MCF 10A (cell line): ENCODE data around the gene SIGLEC15. TPM values are rescaled to one million over a fixed set of nuclear protein-coding genes. Genes with fewer than 3 reads are reported as not detected.
"Not testable (repeated sequence)": the region's sequence is repeated elsewhere in the genome, so short reads cannot be mapped to it uniquely, and the experiment has no call there.

ENCODE experiments used
- BruUV-seq: library from RNA; stranded (reverse); fragments of 400-500 nt; replicated peaks from 2 replicates; lab custom pipeline; 2021; lab: Mats Ljungman, UMichigan
- CTCF ChIA-PET: fragments of 300-600 bp; sonication (Branson Sonifier 250); formaldehyde crosslinking; extraction: SDS; loops from one replicate; lab custom pipeline; 2021; ENCODE audit warnings: antibody characterized with exemption, inconsistent platforms; lab: Yijun Ruan, JAX
- POLR2A ChIA-PET: fragments of 300-600, 350-650 bp; sonication (Branson Sonifier 250); formaldehyde crosslinking; extraction: SDS; loops from one replicate; lab custom pipeline; 2020; ENCODE audit warnings: antibody characterized with exemption, inconsistent platforms; lab: Yijun Ruan, JAX
- DNase-seq: peaks from one replicate; pipeline ENCODE4 v3.0.0-alpha.2; 2018; ENCODE audit not compliant: unreplicated experiment
- H3K27ac Mint-ChIP-seq: one replicate; pipeline ENCODE4 v1.8.0; 2022; ENCODE audit warnings: mild to moderate bottlenecking, low read depth, mixed read lengths; ENCODE audit not compliant: unreplicated experiment
- H3K27me3 Mint-ChIP-seq: one replicate; pipeline ENCODE4 v1.8.0; 2022; ENCODE audit warnings: mixed read lengths; ENCODE audit not compliant: insufficient read depth, unreplicated experiment
- H3K36me3 Mint-ChIP-seq: one replicate; pipeline ENCODE4 v1.8.0; 2022; ENCODE audit warnings: mild to moderate bottlenecking, moderate library complexity, mixed read lengths; ENCODE audit not compliant: insufficient read depth, unreplicated experiment
- H3K4me1 Mint-ChIP-seq: one replicate; pipeline ENCODE4 v1.8.0; 2022; ENCODE audit warnings: mixed read lengths; ENCODE audit not compliant: insufficient read depth, unreplicated experiment
- H3K4me3 Mint-ChIP-seq: one replicate; pipeline ENCODE4 v1.8.0; 2022; ENCODE audit warnings: mild to moderate bottlenecking, moderate library complexity, mixed read lengths; ENCODE audit not compliant: unreplicated experiment
- H3K9me3 Mint-ChIP-seq: one replicate; pipeline ENCODE4 v1.8.0; 2022; ENCODE audit warnings: mixed read lengths; ENCODE audit not compliant: unreplicated experiment
- intact Hi-C: fragments of 100-400 bp; cut with micrococcal nuclease; formaldehyde crosslinking; loops from 2 replicates; pipeline ENCODE4 v1.14.1; 2022
- total RNA-seq: library from RNA; stranded (reverse); gene quantifications from 2 replicates; pipeline ENCODE4 v1.2.3, GENCODE V29; 2022
- TF ChIP-seq, protein P1 (sequence below): fragments of 200-600 bp; IDR thresholded peaks from one replicate; pipeline ENCODE4 v1.8.0; 2022; ENCODE audit warnings: antibody characterized with exemption, mild to moderate bottlenecking; ENCODE audit not compliant: unreplicated experiment

Gene SIGLEC15
- total RNA-seq, 1 experiment from 2014 or later, result not detected

DNA sequence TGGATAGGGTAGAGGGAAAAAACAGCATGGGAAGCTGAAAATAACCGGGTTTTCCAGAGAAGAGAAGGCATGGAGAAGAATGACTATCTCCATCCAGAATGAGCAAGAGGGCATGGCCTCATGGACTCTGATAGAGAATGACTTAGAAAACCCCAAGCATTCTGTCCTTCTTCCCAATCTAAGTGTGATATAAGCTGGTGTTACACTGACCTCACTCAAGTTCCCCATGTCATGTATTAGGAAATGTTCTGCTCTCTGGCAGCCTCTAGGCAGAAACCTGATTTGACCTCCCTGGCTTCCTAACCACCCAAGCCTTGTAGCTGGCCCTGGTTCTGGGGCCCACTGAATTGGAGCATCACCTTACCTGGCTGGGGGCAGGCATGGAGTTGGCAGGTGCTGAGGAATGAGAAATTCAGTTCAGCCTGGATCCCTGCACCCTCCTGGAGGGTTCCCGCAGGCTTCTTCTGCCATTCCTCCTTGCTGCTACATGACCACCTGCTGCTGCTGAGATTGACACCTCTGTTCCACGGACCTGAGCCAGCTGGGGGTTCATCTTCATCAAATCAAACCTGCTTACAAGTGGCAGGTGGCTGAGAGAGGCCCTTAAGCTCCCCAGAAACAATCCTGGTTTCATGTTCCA, 5.2 kb upstream of the SIGLEC15 start:
- TF ChIP-seq, protein P1, sequence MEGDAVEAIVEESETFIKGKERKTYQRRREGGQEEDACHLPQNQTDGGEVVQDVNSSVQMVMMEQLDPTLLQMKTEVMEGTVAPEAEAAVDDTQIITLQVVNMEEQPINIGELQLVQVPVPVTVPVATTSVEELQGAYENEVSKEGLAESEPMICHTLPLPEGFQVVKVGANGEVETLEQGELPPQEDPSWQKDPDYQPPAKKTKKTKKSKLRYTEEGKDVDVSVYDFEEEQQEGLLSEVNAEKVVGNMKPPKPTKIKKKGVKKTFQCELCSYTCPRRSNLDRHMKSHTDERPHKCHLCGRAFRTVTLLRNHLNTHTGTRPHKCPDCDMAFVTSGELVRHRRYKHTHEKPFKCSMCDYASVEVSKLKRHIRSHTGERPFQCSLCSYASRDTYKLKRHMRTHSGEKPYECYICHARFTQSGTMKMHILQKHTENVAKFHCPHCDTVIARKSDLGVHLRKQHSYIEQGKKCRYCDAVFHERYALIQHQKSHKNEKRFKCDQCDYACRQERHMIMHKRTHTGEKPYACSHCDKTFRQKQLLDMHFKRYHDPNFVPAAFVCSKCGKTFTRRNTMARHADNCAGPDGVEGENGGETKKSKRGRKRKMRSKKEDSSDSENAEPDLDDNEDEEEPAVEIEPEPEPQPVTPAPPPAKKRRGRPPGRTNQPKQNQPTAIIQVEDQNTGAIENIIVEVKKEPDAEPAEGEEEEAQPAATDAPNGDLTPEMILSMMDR, result no peak
- CTCF ChIA-PET, result interaction anchor here (0.7 to 1.6 kb wide), 3 partner anchors 17 to 98 kb away, joined by 3 to 5 read pairs (median 3); no protein-coding TSS in a partner anchor
- no peak overlapping the region for H3K4me3 Mint-ChIP-seq
- intact Hi-C loops, result no loop called here
- H3K27ac Mint-ChIP-seq, result no peak overlapping the region
- POLR2A ChIA-PET, result interaction anchor here (2.0 kb wide), 1 partner anchor 14 kb away, joined by 8 read pairs; no protein-coding TSS in a partner anchor
- H3K9me3 Mint-ChIP-seq, result no peaks in the 10 kb centered on the region
- no peak for DNase-seq
- no peaks in the 10 kb centered on the region for H3K4me1 Mint-ChIP-seq
- no peaks in the 10 kb centered on the region for H3K27me3 Mint-ChIP-seq
- no peaks in the 10 kb centered on the region for H3K36me3 Mint-ChIP-seq
- BruUV-seq, result no TSS peak

DNA sequence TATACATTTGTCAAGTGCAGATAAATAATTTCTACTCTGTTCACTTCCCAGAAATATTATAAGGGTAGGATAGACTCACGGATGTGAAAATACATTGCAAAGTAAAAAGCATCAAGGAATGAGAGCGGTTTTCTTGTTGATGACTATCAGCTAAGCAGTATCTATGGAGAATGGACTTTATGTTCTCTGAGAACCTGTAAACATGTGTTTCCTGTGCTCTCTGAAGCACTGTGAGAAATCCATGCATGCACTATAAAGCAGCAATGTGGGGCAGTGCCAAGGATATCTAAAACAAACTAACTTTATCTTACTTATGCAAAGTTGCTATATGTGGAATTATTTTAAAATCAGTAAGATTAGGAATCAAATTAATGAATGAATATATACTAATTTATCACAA, 4.4 kb upstream of the SIGLEC15 start:
- ChIA-PET POLR2A (interaction anchor here (1.2 to 2.0 kb wide), 2 partner anchors 15 to 17 kb away, joined by 3 to 8 read pairs; no protein-coding TSS in a partner anchor), CTCF (interaction anchor here (1.1 to 1.6 kb wide), 2 partner anchors 18 to 62 kb away, joined by 3 to 5 read pairs; no protein-coding TSS in a partner anchor)
- no peak overlapping the region for H3K4me3 Mint-ChIP-seq

DNA sequence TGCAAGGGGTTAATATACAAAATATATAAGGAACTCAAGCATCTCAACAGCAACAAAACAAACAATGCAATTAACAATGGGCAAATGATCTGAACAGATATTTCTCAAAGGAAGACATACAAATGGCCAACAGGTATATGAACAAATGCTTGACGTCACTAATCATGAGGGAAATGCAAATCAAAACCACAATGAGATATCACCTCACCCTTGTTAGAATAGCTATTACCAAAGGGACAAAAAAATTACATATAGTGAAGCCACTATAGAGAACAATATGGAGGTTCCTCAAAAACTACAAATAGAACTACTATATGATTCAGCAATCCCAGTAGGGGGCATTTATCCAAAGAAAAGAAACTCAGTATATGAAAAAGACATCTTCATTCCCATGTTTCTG, 3.8 kb upstream of the SIGLEC15 start:
- Mint-ChIP-seq H3K4me1 (no peaks in the 10 kb centered on the region), H3K27ac (no peak overlapping the region), H3K36me3 (no peaks in the 10 kb centered on the region), H3K4me3 (no peak overlapping the region), H3K9me3 (no peaks in the 10 kb centered on the region), H3K27me3 (no peaks in the 10 kb centered on the region)
- TF ChIP-seq, protein P1, result no peak
- no TSS peak for BruUV-seq
- CTCF ChIA-PET, result interaction anchor here (1.6 kb wide), 1 partner anchor 18 kb away, joined by 5 read pairs; no protein-coding TSS in a partner anchor
- POLR2A ChIA-PET, result interaction anchor here (1.2 to 2.0 kb wide), 2 partner anchors 16 to 18 kb away, joined by 3 to 8 read pairs; no protein-coding TSS in a partner anchor
- DNase-seq, result no peak
- intact Hi-C loops, result no loop called here

More for the DNA sequence above, 4.4 kb upstream of the SIGLEC15 start:
- TF ChIP-seq, protein P1, result no peak
- intact Hi-C loops, result no loop called here
- no peak overlapping the region for H3K27ac Mint-ChIP-seq
- H3K36me3 Mint-ChIP-seq, result no peaks in the 10 kb centered on the region
- no peaks in the 10 kb centered on the region for H3K4me1 Mint-ChIP-seq
- H3K27me3 Mint-ChIP-seq, result no peaks in the 10 kb centered on the region
- no peaks in the 10 kb centered on the region for H3K9me3 Mint-ChIP-seq
- no TSS peak for BruUV-seq
- no peak for DNase-seq

DNA sequence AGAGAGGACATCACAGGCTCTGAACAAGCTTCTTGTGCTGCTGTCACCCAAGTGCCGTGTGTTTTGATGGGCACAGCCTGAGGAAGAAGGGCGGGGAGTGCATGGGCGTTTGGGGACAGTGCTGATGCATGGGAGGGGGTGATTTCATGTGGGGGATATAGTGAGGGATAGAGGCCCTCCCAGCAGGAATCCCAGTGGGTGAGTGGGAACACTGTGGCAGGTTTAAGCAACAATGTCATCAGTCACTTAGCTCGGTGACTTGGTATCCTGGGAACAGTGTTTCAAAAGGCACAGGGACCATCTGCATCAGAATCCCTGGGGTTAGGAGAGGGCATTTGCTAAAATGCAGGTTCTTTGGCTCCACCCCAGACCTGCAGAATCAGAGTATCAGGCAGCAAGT, 609 bp downstream of the SIGLEC15 start:
- ChIA-PET POLR2A (interaction anchor here (0.6 kb wide), 1 partner anchor 25 kb away, joined by 3 read pairs; no protein-coding TSS in a partner anchor), CTCF (interaction anchor here (0.6 to 0.9 kb wide), 2 partner anchors 14 to 101 kb away, joined by 3 read pairs; no protein-coding TSS in a partner anchor)

GRCh38 chr18:45826716-45827115, 1.2 kb downstream of the SIGLEC15 start:
- POLR2A ChIA-PET, intact Hi-C loops, DNase-seq, H3K4me3 Mint-ChIP-seq, H3K27me3 Mint-ChIP-seq, H3K36me3 Mint-ChIP-seq, BruUV-seq, H3K27ac Mint-ChIP-seq, H3K9me3 Mint-ChIP-seq: not testable (repeated sequence)
- CTCF ChIA-PET, result interaction anchor here (0.7 to 0.9 kb wide), 2 partner anchors 13 to 24 kb away, joined by 3 read pairs; no protein-coding TSS in a partner anchor
- peaks cover 13% of the 10 kb centered on the region for H3K4me1 Mint-ChIP-seq

More for the DNA sequence above, 609 bp downstream of the SIGLEC15 start:
- Mint-ChIP-seq H3K36me3 (no peaks in the 10 kb centered on the region), H3K27me3 (no peaks in the 10 kb centered on the region), H3K9me3 (no peaks in the 10 kb centered on the region), H3K4me1 (peaks cover 13% of the 10 kb centered on the region), H3K27ac (no peak overlapping the region), H3K4me3 (no peak overlapping the region)
- no peak for DNase-seq
- TF ChIP-seq, protein P1, result no peak
- intact Hi-C loops, result no loop called here
- no TSS peak for BruUV-seq
